Stomach (tissue), 9 donors: ENCODE results near the gene GPX8. TPM values are rescaled to one million over a fixed set of nuclear protein-coding genes. Genes with fewer than 3 reads are reported as not detected.

Experiments
- DNase-seq, 2 donors: peaks; one replicate each; pipeline versions ENCODE4 v3.0.0 to v3.0.0-alpha.2; 2013 to 2019
- H3K27ac ChIP-seq, 5 donors: fragments of 200-600 bp in 4 of 5; sonication (generic) in 4 of 5; one replicate each; pipeline ENCODE4 v1.5.1; 2013 to 2019; ENCODE audit warnings: mild to moderate bottlenecking in 1 of 5, moderate library complexity in 1 of 5
- H3K27me3 ChIP-seq, 3 donors: fragments of 200-600 bp; sonication (generic); one replicate each; pipeline ENCODE4 v1.5.1; 2017 to 2019; ENCODE audit warnings: mixed run types in 1 of 3
- H3K36me3 ChIP-seq, 4 donors: fragments of 200-600 bp; sonication (generic); 1 replicate in 3 of 4; 2 replicates in 1 of 4; pipeline ENCODE4 v1.5.1; 2016 to 2019
- H3K4me1 ChIP-seq, 4 donors: fragments of 200-600 bp; sonication (generic); one replicate each; pipeline ENCODE4 v1.5.1; 2016 to 2019
- H3K4me3 ChIP-seq, 4 donors: fragments of 200-600 bp; sonication (generic) in 3 of 4; one replicate each; pipeline ENCODE4 v1.5.1; 2016 to 2019; ENCODE audit warnings: mild to moderate bottlenecking in 1 of 4
- H3K9me3 ChIP-seq, 4 donors: fragments of 200-600 bp; sonication (generic); one replicate each; pipeline ENCODE4 v1.5.1; 2016 to 2019
- CTCF ChIP-seq, 7 experiments: fragments of 450-650 bp in 4 of 7; fragments of 200-600 bp in 3 of 7; sonication (generic) in 3 of 7; IDR thresholded peaks; one replicate each; pipeline ENCODE4 v1.5.1; 2016 to 2019; ENCODE audit warnings: antibody characterized with exemption in 7 of 7, control low read depth in 2 of 7, mild to moderate bottlenecking in 1 of 7
- EP300 ChIP-seq: sonication (generic); formaldehyde crosslinking; IDR thresholded peaks from one replicate; pipeline ENCODE4 v1.6.1; 2017; ENCODE audit warnings: antibody characterized with exemption
- POLR2A ChIP-seq, 4 donors: fragments of 450-650 bp; IDR thresholded peaks; one replicate each; pipeline ENCODE4 v1.6.1; 2016; ENCODE audit warnings: antibody characterized with exemption in 4 of 4, control low read depth in 2 of 4, mild to moderate bottlenecking in 1 of 4, moderate library complexity in 1 of 4
- POLR2AphosphoS5 ChIP-seq, 3 donors: sonication (generic); formaldehyde crosslinking; IDR thresholded peaks; one replicate each; pipeline ENCODE4 v1.6.1; 2016; ENCODE audit warnings: antibody characterized with exemption in 3 of 3
- WGBS, 5 donors: extraction: QIAGEN DNeasy Blood & Tissue Kit in 3 of 5; methylation state at CpG; one replicate each; pipeline versions ENCODE4 v1.1.5 to v1.1.7; 2013 to 2018; 5-methylcytosine and 5-hydroxymethylcytosine counted together
- intact Hi-C: fragments of 100-400 bp; cut with DNase I; formaldehyde crosslinking; loops from one replicate; pipeline ENCODE4 v1.15.1; 2023; ENCODE audit warnings: low total_unique reads
- polyA plus RNA-seq, 3 donors: library from polyadenylated mRNA; stranded (reverse); fragments of 200-250 nt; gene quantifications; one replicate each; pipeline ENCODE4 v1.2.3, GENCODE V29; 2013
- total RNA-seq, 5 donors: library from RNA; depleted of rRNA; stranded (reverse); fragments of >200 nt; gene quantifications; one replicate each; pipeline versions ENCODE4 v1.1.0 to v1.2.3, GENCODE V29; 2014 to 2016
- donor health status: healthy with polysubstance abuse.
- donor health status: Bipolar disorder and iron deficiency.
- donor health status: healthy.

GPX8 gene
- total and polyA plus RNA-seq, 8 donors, result 0.89 to 26.1 (median 4.3) TPM; not detected in 1

GRCh38 chr5:55177078-55177477 lies 17.1 kb downstream of the GPX8 start:
- peaks cover 3 to 91% (median 37%) of the 10 kb centered on the region in 3 donors for H3K27me3 ChIP-seq
- H3K27ac ChIP-seq, result no peak overlapping the region
- intact Hi-C loops, result loop anchor here (10.0 kb wide), 1 partner anchor 58 kb away; the partner anchor contains the start of gene CCNO
- H3K36me3 ChIP-seq, result no peaks in the 10 kb centered on the region
- no peak for DNase-seq
- H3K4me1 ChIP-seq, result peaks cover 22 to 36% (median 32%) of the 10 kb centered on the region in 4 donors
- TF ChIP-seq POLR2AphosphoS5 (IDR thresholded peaks at IDR 0.05) (no peak), EP300 (no peak), POLR2A (IDR thresholded peaks at IDR 0.05) (no peak), CTCF (IDR thresholded peaks at IDR 0.05) (no peak)
- WGBS, 5 donors, result 6 to 17% (median 10%) methylated on average over 2 of the region's 2 CpGs
- peak overlapping the region in 1 of 4 donors; percentile 53 for H3K4me3 ChIP-seq
- H3K9me3 ChIP-seq, result no peaks in the 10 kb centered on the region

- Histone ChIP-seq H3K4me1 (peaks cover 10 to 17% (median 14%) of the 10 kb centered on the region in 4 donors), H3K9me3 (no peaks in the 10 kb centered on the region), H3K4me3 (no peak overlapping the region), H3K27ac (no peak overlapping the region), H3K27me3 (peaks cover 0 to 77% (median 22%) of the 10 kb centered on the region in 3 donors), H3K36me3 (no peaks in the 10 kb centered on the region)
- intact Hi-C loops, result no loop called here
- TF ChIP-seq CTCF (IDR thresholded peaks at IDR 0.05) (no peak), POLR2A (IDR thresholded peaks at IDR 0.05) (no peak), EP300 (no peak)
- no peak for DNase-seq
- WGBS, 5 donors, result 52 to 78% (median 67%) methylated on average over 1 of the region's 1 CpG
These were observed 20.0 kb downstream of the GPX8 start for GRCh38 chr5:55180016-55180415.

GRCh38 chr5:55187370-55187769 lies 27.4 kb downstream of the GPX8 start:
- intact Hi-C loops, result no loop called here
- Histone ChIP-seq H3K4me3 (no peak overlapping the region), H3K9me3 (no peaks in the 10 kb centered on the region), H3K4me1 (peaks cover 0 to 16% (median 3%) of the 10 kb centered on the region in 4 donors), H3K36me3 (no peaks in the 10 kb centered on the region), H3K27ac (no peak overlapping the region), H3K27me3 (peaks cover 0 to 63% (median 0%) of the 10 kb centered on the region in 3 donors)
- no peak for TF ChIP-seq POLR2A (IDR thresholded peaks at IDR 0.05)
- peak in 3 of 7 experiments; percentile 5 to 61 (median 13) for TF ChIP-seq CTCF (IDR thresholded peaks at IDR 0.05)
- no peak for TF ChIP-seq EP300
- TF ChIP-seq POLR2AphosphoS5 (IDR thresholded peaks at IDR 0.05), result no peak
- DNase-seq, result peak in 1 of 2 donors; percentile 52
- 24 to 44% (median 34%) methylated on average over 4 of the region's 4 CpGs for WGBS, 5 donors

- WGBS, 5 donors, result 21 to 41% (median 26%) methylated on average over 6 of the region's 6 CpGs
- peak overlapping the region in 1 of 5 donors; percentile 10 for H3K27ac ChIP-seq
- H3K4me3 ChIP-seq, result no peak overlapping the region
- H3K9me3 ChIP-seq, result no peaks in the 10 kb centered on the region
- DNase-seq, result no peak
- H3K27me3 ChIP-seq, result peaks cover 0 to 72% (median 0%) of the 10 kb centered on the region in 3 donors
- intact Hi-C loops, result no loop called here
- H3K4me1 ChIP-seq, result peaks cover 0 to 16% (median 3%) of the 10 kb centered on the region in 4 donors
- H3K36me3 ChIP-seq, result no peaks in the 10 kb centered on the region
- no peak for TF ChIP-seq POLR2A (IDR thresholded peaks at IDR 0.05)
- TF ChIP-seq CTCF (IDR thresholded peaks at IDR 0.05), result no peak
- no peak for TF ChIP-seq EP300
These were observed 28.9 kb downstream of the GPX8 start for GRCh38 chr5:55188656-55189540.
